MM.1S (cell line): ENCODE measurements around the gene GABRB2.
A peak's percentile ranks its signal among the peaks of the same experiment; 100 is the strongest.

Experiments used
- DNase-seq: peaks from one replicate; pipeline ENCODE4 v3.0.0-alpha.2; 2015
- H2AFZ ChIP-seq: fragments of 300-600 bp; sonication (generic); 2 replicates; pipeline ENCODE4 v1.6.0; 2016; ENCODE audit warnings: antibody characterized with exemption, low read length
- H3F3A ChIP-seq: fragments of 300-600 bp; sonication (generic); 2 replicates; pipeline ENCODE4 v1.6.1; 2016; ENCODE audit warnings: mild to moderate bottlenecking, antibody characterized with exemption, low read length, moderate library complexity, mixed read lengths; ENCODE audit not compliant: insufficient read depth
- H3K27ac ChIP-seq: fragments of 300-600 bp; sonication (generic); 2 replicates; pipeline ENCODE4 v1.5.1; 2016; ENCODE audit warnings: mild to moderate bottlenecking, low read length
- H3K27me3 ChIP-seq: fragments of 300-600 bp; sonication (generic); replicated peaks from 2 replicates; pipeline ENCODE4 v1.6.0; 2016; ENCODE audit warnings: low read length; ENCODE audit not compliant: insufficient read depth
- H3K36me3 ChIP-seq: fragments of 300-600 bp; sonication (generic); replicated peaks from 2 replicates; pipeline ENCODE4 v1.6.1; 2016; ENCODE audit warnings: mild to moderate bottlenecking, low read length, mixed read lengths; ENCODE audit not compliant: insufficient read depth
- H3K4me1 ChIP-seq: fragments of 300-600 bp; sonication (generic); 2 replicates; pipeline ENCODE4 v1.6.1; 2016; ENCODE audit warnings: low read length, mixed read lengths
- H3K4me2 ChIP-seq: fragments of 300-600 bp; sonication (generic); 2 replicates; pipeline ENCODE4 v1.6.0; 2016; ENCODE audit warnings: low read depth, low read length
- H3K4me3 ChIP-seq: fragments of 300-600 bp; sonication (generic); 2 replicates; pipeline ENCODE4 v1.5.1; 2016; ENCODE audit warnings: low read length, mixed read lengths
- H3K79me2 ChIP-seq: fragments of 300-600 bp; sonication (generic); 2 replicates; pipeline ENCODE4 v1.6.1; 2016; ENCODE audit warnings: mixed run types, low read length, mixed read lengths
- H3K9ac ChIP-seq: fragments of 300-600 bp; sonication (generic); 2 replicates; pipeline ENCODE4 v1.6.1; 2016; ENCODE audit warnings: low read length, mixed read lengths
- H3K9me2 ChIP-seq: fragments of 300-600 bp; sonication (generic); replicated peaks from 2 replicates; pipeline ENCODE4 v1.6.1; 2016; ENCODE audit warnings: mild to moderate bottlenecking, low read length, mixed read lengths; ENCODE audit not compliant: insufficient read depth
- H3K9me3 ChIP-seq: fragments of 300-600 bp; sonication (generic); replicated peaks from 2 replicates; pipeline ENCODE4 v1.6.1; 2016; ENCODE audit warnings: mild to moderate bottlenecking, low read length, mixed read lengths; ENCODE audit not compliant: insufficient read depth
- H4K20me1 ChIP-seq: fragments of 300-600 bp; sonication (generic); 2 replicates; pipeline ENCODE4 v1.6.1; 2016; ENCODE audit warnings: mild to moderate bottlenecking, low read length, moderate library complexity, mixed read lengths; ENCODE audit not compliant: insufficient read depth
- EZH2 ChIP-seq: fragments of 300-600 bp; sonication (generic); optimal IDR thresholded peaks from 2 replicates; pipeline ENCODE3; 2017; ENCODE audit warnings: low read depth, mild to moderate bottlenecking, antibody characterized with exemption, low read length, mixed read lengths
- EZH2phosphoT487 ChIP-seq: fragments of 300-600 bp; sonication (generic); IDR thresholded peaks from 2 replicates; pipeline ENCODE4 v1.6.1; 2018; ENCODE audit warnings: antibody characterized with exemption, low read length
- TF ChIP-seq, protein P1 (sequence below): fragments of 300-600 bp; sonication (generic); IDR thresholded peaks from 2 replicates; pipeline ENCODE4 v1.5.1; 2016; ENCODE audit warnings: antibody characterized with exemption, low read length, mixed read lengths

The GABRB2 gene

DNA sequence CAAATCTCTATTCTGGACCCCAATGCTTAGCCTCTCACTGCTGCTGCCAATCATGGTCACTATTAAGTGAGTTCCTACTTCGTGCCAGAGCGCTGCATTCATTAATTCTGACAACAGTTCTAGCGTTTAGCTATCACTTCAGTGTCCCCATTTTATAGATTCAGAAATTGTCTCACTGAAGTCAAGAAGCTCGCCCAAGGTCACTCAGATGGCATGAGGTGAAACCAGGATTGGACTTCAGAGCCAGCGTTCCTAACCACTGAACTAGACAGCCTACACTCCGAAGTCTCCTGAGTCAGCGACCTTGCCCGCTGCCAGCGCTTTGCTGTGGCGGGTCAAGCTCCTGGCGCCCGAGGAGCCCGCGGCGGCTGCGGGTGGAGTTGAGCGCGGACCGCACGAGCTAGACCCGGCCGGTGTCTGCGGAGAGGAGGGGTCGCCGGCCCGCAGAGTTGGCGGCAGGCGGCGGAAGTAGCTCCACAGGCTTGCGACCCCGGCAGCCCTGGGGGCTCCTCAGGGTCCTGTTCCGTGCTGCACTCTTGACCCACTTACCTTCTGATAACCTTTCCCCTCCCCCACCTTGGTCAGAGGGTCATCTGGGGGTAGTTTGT lies 2.1 kb upstream of the GABRB2 start:
- Histone ChIP-seq H2AFZ (no peak overlapping the region), H4K20me1 (no peaks in the 10 kb centered on the region), H3K9me2 (no peaks in the 10 kb centered on the region), H3K9me3 (no peaks in the 10 kb centered on the region), H3K4me2 (no peak overlapping the region), H3K4me3 (no peak overlapping the region), H3K27me3 (no peaks in the 10 kb centered on the region), H3F3A (0 out of 2 replicates have a peak, but pooled peaks cover 2% of the 10 kb centered on the region), H3K36me3 (no peaks in the 10 kb centered on the region), H3K27ac (no peak overlapping the region), H3K79me2 (no peaks in the 10 kb centered on the region), H3K9ac (no peak overlapping the region), H3K4me1 (peaks cover 4% of the 10 kb centered on the region; the same call in 1 of the 2 replicates)
- DNase-seq = no peak
- TF ChIP-seq EZH2phosphoT487 = no peak
- TF ChIP-seq EZH2 = no peak
- TF ChIP-seq, protein P1, sequence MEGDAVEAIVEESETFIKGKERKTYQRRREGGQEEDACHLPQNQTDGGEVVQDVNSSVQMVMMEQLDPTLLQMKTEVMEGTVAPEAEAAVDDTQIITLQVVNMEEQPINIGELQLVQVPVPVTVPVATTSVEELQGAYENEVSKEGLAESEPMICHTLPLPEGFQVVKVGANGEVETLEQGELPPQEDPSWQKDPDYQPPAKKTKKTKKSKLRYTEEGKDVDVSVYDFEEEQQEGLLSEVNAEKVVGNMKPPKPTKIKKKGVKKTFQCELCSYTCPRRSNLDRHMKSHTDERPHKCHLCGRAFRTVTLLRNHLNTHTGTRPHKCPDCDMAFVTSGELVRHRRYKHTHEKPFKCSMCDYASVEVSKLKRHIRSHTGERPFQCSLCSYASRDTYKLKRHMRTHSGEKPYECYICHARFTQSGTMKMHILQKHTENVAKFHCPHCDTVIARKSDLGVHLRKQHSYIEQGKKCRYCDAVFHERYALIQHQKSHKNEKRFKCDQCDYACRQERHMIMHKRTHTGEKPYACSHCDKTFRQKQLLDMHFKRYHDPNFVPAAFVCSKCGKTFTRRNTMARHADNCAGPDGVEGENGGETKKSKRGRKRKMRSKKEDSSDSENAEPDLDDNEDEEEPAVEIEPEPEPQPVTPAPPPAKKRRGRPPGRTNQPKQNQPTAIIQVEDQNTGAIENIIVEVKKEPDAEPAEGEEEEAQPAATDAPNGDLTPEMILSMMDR = no peak

DNA sequence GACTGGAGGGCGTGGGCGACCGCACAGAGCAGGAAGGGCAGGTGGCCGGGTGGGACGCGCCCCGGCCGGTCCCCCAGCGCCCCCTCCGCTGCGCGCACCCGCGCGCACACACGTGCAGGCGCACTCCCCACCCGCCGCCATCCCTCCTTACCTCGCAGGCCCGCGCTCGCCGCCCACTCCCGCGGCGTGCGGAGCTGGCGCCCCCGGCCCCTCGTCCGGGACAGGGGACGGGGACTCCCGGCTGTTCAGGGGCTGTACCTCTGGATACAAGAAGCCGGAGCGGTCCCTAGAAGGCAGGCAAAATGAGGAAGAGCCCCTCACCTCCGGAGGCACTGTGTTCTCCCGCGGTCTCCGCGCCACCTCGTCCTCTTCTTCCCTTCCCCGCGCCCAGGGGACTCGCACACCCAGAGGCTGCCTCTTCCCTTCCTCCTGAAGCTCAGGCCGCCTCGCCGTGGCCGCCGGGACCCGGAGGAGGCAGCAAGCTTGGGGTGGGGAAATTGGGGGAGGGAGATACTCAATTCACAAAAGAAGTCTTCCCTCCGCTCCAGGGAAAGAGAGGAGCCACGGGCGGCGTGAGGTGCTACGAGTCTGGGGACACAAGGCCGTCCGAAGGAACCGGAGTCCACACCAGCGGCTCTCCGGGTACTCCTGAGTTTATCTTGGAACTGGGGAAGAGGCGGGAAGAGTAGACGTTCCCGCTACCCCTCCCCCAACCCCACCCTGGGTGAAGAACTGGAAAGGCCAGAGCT lies 1.4 kb upstream of the GABRB2 start:
- no peak for DNase-seq
- TF ChIP-seq, protein P1 = no peak
- TF ChIP-seq EZH2 (no peak), EZH2phosphoT487 (no peak)
- peak overlapping the region; percentile 80 for H3K4me2 ChIP-seq
- H3K9me2 ChIP-seq = no peaks in the 10 kb centered on the region
- peak overlapping the region; percentile 70 for H3K4me3 ChIP-seq
- H4K20me1 ChIP-seq = no peaks in the 10 kb centered on the region
- no peaks in the 10 kb centered on the region for H3K27me3 ChIP-seq
- no peak overlapping the region for H3K27ac ChIP-seq
- H3K9ac ChIP-seq = no peak overlapping the region
- peak overlapping the region; percentile 57 for H2AFZ ChIP-seq
- no peaks in the 10 kb centered on the region for H3K36me3 ChIP-seq
- H3K9me3 ChIP-seq = no peaks in the 10 kb centered on the region
- H3F3A ChIP-seq = 0 out of 2 replicates have a peak, but pooled peaks cover 2% of the 10 kb centered on the region
- H3K4me1 ChIP-seq = peaks cover 4% of the 10 kb centered on the region; the same call in 1 of the 2 replicates
- no peaks in the 10 kb centered on the region for H3K79me2 ChIP-seq

DNA sequence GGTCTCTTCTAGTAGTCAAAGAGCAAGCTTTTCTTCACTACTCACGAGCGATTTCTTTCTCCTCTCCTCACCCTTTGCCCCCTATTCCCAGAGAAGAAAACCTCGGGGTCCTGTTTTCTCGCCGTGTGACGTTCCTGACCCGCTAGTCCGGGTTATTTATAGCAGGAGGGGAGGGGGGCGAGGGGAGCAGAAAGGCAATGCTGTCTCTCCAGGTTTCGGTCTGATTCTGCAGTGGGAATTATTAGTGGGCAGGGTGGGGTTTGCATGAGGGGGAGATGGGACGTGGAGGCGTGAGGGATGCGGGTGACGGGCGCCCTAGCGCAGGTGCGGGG lies 847 bp upstream of the GABRB2 start:
- Histone ChIP-seq H3K4me3 (peak overlapping the region; percentile 70), H3K9me3 (no peaks in the 10 kb centered on the region), H3F3A (0 out of 2 replicates have a peak, but pooled peaks cover 2% of the 10 kb centered on the region), H3K27me3 (no peaks in the 10 kb centered on the region), H4K20me1 (no peaks in the 10 kb centered on the region), H3K9ac (no peak overlapping the region; the same call in 1 of the 2 replicates), H3K36me3 (no peaks in the 10 kb centered on the region), H3K27ac (no peak overlapping the region), H3K79me2 (no peaks in the 10 kb centered on the region), H2AFZ (peak overlapping the region; percentile 57), H3K9me2 (no peaks in the 10 kb centered on the region), H3K4me2 (peak overlapping the region; percentile 80), H3K4me1 (peaks cover 4% of the 10 kb centered on the region; the same call in 1 of the 2 replicates)
- DNase-seq = no peak
- TF ChIP-seq EZH2 (no peak), EZH2phosphoT487 (no peak)
- TF ChIP-seq, protein P1 = no peak
